Measurements from ENCODE around the gene CABP5. TPM values are rescaled to one million over a fixed set of nuclear protein-coding genes. Genes with fewer than 3 reads are reported as not detected.

Gene CABP5
- total RNA-seq, 1 experiment from 2014 or later = not detected

DNA sequence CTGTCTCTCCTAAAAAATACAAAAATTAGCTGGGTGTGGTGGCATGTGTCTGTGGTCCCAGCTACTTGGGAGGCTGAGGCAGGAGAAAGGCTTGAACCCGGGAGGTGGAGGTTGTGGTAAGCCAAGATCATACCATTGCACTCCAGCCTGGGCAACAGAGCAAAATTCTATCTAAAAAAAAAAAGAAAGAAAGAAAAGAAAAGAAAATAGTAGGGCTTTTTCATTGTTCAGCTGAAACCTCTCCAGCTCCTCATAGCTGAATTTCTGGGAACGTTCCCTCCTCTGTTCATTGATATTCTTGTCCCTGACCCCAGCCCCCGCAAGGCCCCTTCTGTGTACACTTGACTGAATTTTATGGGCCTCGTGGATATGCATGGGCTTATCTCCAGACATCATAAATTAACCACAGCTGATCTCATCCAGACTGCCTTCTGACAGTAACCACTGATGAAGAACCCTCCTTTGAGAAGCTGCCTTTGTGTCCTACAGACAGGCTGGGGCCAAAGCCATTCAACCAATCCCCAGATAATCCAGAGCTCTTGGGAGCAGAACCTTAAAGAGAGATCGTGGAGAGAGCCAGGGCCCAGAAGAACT lies 49.6 kb downstream of the CABP5 start, which contains the start of gene ELSPBP1:
ELSPBP1 (plus strand) TSS at position 424 of the 594 bp plus-strand sequence. CDS start 14,036 bp downstream, outside the sequence.
- Histone ChIP-seq H3T11ph (ENCODE audit: low read length) (no peak within 1 kb of the TSS), H3K9me3 (ENCODE audit: control insufficient read depth, low read depth, low read length) (no peaks in the 10 kb centered on the region), H3K56ac (ENCODE audit: insufficient read length, low read depth, low read length) (no peak within 1 kb of the TSS), H2AK5ac (ENCODE audit: insufficient read length, low read length) (no peak within 1 kb of the TSS), H3K4me1 (ENCODE audit: insufficient read depth, low read length) (no peaks in the 10 kb centered on the region), H2BK5ac (ENCODE audit: insufficient read length, low read length) (no peak within 1 kb of the TSS), H3K18ac (ENCODE audit: insufficient read length, low read depth, low read length) (no peak within 1 kb of the TSS), H2BK20ac (ENCODE audit: low read depth, low read length, poor library complexity, severe bottlenecking) (no peak within 1 kb of the TSS), H3K27ac (ENCODE audit: insufficient read length, low read depth, low read length) (no peak within 1 kb of the TSS), H3K79me1 (ENCODE audit: insufficient read depth, low read depth, low read length, poor library complexity, severe bottlenecking) (no peaks in the 10 kb centered on the region), H3K79me2 (ENCODE audit: insufficient read depth, low read length) (no peaks in the 10 kb centered on the region), H3K23ac (ENCODE audit: insufficient read length, low read depth, low read length) (no peak within 1 kb of the TSS), H3K4ac (ENCODE audit: low read depth, low read length) (no peak within 1 kb of the TSS), H2BK15ac (ENCODE audit: low read depth, low read length) (no peak within 1 kb of the TSS), H4K8ac (replicated peaks; ENCODE audit: insufficient read length, low read depth, low read length) (no peak within 1 kb of the TSS), H4K91ac (ENCODE audit: insufficient read length, low read depth, low read length) (no peak within 1 kb of the TSS), H3K27me3 (ENCODE audit: insufficient read depth, low read length) (no peaks in the 10 kb centered on the region), H3K9ac (ENCODE audit: extremely low read depth, insufficient read length, low read length) (no peak within 1 kb of the TSS), H4K20me1 (ENCODE audit: control insufficient read depth, insufficient read depth, insufficient read length) (no peaks in the 10 kb centered on the region), H3K23me2 (ENCODE audit: insufficient read length, low read depth, low read length, poor library complexity, severe bottlenecking) (no peaks in the 10 kb centered on the region), H3K14ac (ENCODE audit: insufficient read depth, low read length) (no peak within 1 kb of the TSS), H3K4me2 (ENCODE audit: insufficient read depth, insufficient read length, low read length) (no peak within 1 kb of the TSS), H2BK12ac (ENCODE audit: insufficient read length, low read depth, low read length) (no peak within 1 kb of the TSS), H2BK120ac (ENCODE audit: low read depth, low read length, poor library complexity, severe bottlenecking) (no peak within 1 kb of the TSS), H4K5ac (ENCODE audit: insufficient read length, low read depth, low read length) (no peak within 1 kb of the TSS), H2AFZ (ENCODE audit: low read length) (no peak within 1 kb of the TSS)
- H3K27me3 Mint-ChIP-seq (ENCODE audit: low read depth) = peaks cover 5% of the 10 kb centered on the region; the same call in 1 of the 2 replicates
- no peak within 1 kb of the TSS for H3K4me3 Mint-ChIP-seq
- H3K4me1 Mint-ChIP-seq = peaks cover 0 to 4% of the 10 kb centered on the region in 2 experiments; a peak in 1 of 4 replicates
- no peak for DNase-seq
- no CpG with 5 or more reads among the region's 5 CpGs for WGBS (ENCODE audit: extremely low coverage, insufficient read length, low lambda C conversion rate)
- no peaks in the 10 kb centered on the region for H3K36me3 Mint-ChIP-seq (ENCODE audit: insufficient read depth in 1 of 3, low read depth in 3 of 3)
- H3K9me3 Mint-ChIP-seq = no peaks in the 10 kb centered on the region
- TF ChIP-seq, protein P1, sequence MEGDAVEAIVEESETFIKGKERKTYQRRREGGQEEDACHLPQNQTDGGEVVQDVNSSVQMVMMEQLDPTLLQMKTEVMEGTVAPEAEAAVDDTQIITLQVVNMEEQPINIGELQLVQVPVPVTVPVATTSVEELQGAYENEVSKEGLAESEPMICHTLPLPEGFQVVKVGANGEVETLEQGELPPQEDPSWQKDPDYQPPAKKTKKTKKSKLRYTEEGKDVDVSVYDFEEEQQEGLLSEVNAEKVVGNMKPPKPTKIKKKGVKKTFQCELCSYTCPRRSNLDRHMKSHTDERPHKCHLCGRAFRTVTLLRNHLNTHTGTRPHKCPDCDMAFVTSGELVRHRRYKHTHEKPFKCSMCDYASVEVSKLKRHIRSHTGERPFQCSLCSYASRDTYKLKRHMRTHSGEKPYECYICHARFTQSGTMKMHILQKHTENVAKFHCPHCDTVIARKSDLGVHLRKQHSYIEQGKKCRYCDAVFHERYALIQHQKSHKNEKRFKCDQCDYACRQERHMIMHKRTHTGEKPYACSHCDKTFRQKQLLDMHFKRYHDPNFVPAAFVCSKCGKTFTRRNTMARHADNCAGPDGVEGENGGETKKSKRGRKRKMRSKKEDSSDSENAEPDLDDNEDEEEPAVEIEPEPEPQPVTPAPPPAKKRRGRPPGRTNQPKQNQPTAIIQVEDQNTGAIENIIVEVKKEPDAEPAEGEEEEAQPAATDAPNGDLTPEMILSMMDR (conservative IDR thresholded peaks at IDR 0.05) = no peak
- H3K27ac Mint-ChIP-seq = no peak within 1 kb of the TSS
